ENCODE data around the gene RYK.

The RYK gene

GRCh38 chr3:134143828-134144401 lies 106.7 kb downstream of the RYK start:
- Histone ChIP-seq H3K27me3 (ENCODE audit: insufficient read depth, low read depth) (no peaks in the 10 kb centered on the region), H4K20me1 (ENCODE audit: insufficient read depth) (no peaks in the 10 kb centered on the region), H3K9ac (no peak overlapping the region), H3K79me2 (ENCODE audit: insufficient read depth, low read depth) (no peaks in the 10 kb centered on the region), H3K4me2 (no peak overlapping the region), H2AFZ (ENCODE audit: low read depth) (no peak overlapping the region), H3K27ac (no peak overlapping the region), H3K4me1 (ENCODE audit: low read depth, poor library complexity, severe bottlenecking) (no peaks in the 10 kb centered on the region), H3K4me3 (IDR thresholded peaks at IDR 0.05; ENCODE audit: insufficient read depth, low read depth, low read length) (no peak overlapping the region), H3K36me3 (ENCODE audit: insufficient read depth) (no peaks in the 10 kb centered on the region)
- no peak for TF ChIP-seq CTCF (conservative IDR thresholded peaks at IDR 0.05; ENCODE audit: low read depth, low read length)

- H3K4me1 ChIP-seq (ENCODE audit: low read depth, poor library complexity, severe bottlenecking): no peaks in the 10 kb centered on the region
- no peak overlapping the region for H2AFZ ChIP-seq (ENCODE audit: low read depth)
- H3K27ac ChIP-seq: no peak overlapping the region
- H3K4me2 ChIP-seq: no peak overlapping the region
- H3K9ac ChIP-seq: no peak overlapping the region
- no peaks in the 10 kb centered on the region for H4K20me1 ChIP-seq (ENCODE audit: insufficient read depth)
- no peak for TF ChIP-seq CTCF (conservative IDR thresholded peaks at IDR 0.05; ENCODE audit: low read depth, low read length)
- no peaks in the 10 kb centered on the region for H3K79me2 ChIP-seq (ENCODE audit: insufficient read depth, low read depth)
- no peak overlapping the region for H3K4me3 ChIP-seq (IDR thresholded peaks at IDR 0.05; ENCODE audit: insufficient read depth, low read depth, low read length)
- H3K36me3 ChIP-seq (ENCODE audit: insufficient read depth): no peaks in the 10 kb centered on the region
- H3K27me3 ChIP-seq (ENCODE audit: insufficient read depth, low read depth): no peaks in the 10 kb centered on the region
Measured at GRCh38 chr3:134136604-134137003, 114.1 kb downstream of the RYK start.

DNA sequence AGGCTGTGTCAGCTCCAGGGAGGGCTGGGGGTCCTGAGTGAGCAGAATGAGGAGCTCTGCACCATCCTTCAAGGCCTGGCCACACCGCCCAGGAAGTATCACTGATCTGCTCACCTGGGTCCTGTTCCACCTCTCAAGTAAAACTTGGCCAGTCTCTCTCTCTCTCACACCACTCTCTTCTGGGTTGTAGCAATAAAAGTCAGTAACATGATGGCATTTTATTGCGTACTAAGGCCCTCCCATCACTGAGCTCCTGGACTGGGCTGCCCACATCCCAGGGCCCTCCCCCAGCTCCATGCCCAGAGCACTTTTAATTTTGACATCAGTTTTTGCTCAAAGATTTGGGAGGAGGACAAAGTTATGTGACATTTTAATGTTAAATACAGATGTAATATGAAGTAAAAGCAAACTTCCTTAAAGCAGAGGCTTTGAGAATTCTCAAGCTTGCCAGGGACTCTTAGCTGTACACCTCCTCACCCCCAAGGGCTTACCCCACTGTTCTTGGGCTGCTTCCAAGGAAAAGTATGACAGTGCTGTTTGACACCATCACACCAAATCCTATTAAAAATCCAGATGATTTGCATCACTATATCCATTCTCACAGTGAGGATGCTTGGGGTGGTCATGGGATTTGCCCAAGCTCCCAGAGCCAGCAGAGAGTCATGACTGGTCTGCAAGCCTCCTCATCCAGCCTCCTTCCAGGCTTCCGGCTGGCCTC lies 115.8 kb downstream of the RYK start:
- no peaks in the 10 kb centered on the region for H3K4me1 ChIP-seq (ENCODE audit: low read depth, poor library complexity, severe bottlenecking)
- H2AFZ ChIP-seq (ENCODE audit: low read depth): no peak overlapping the region
- H3K9ac ChIP-seq: no peak overlapping the region
- no peaks in the 10 kb centered on the region for H3K79me2 ChIP-seq (ENCODE audit: insufficient read depth, low read depth)
- no peaks in the 10 kb centered on the region for H3K36me3 ChIP-seq (ENCODE audit: insufficient read depth)
- no peak overlapping the region for H3K4me2 ChIP-seq
- no peaks in the 10 kb centered on the region for H4K20me1 ChIP-seq (ENCODE audit: insufficient read depth)
- H3K27ac ChIP-seq: no peak overlapping the region
- no peak for TF ChIP-seq CTCF (conservative IDR thresholded peaks at IDR 0.05; ENCODE audit: low read depth, low read length)
- no peaks in the 10 kb centered on the region for H3K27me3 ChIP-seq (ENCODE audit: insufficient read depth, low read depth)
- no peak overlapping the region for H3K4me3 ChIP-seq (IDR thresholded peaks at IDR 0.05; ENCODE audit: insufficient read depth, low read depth, low read length)

DNA sequence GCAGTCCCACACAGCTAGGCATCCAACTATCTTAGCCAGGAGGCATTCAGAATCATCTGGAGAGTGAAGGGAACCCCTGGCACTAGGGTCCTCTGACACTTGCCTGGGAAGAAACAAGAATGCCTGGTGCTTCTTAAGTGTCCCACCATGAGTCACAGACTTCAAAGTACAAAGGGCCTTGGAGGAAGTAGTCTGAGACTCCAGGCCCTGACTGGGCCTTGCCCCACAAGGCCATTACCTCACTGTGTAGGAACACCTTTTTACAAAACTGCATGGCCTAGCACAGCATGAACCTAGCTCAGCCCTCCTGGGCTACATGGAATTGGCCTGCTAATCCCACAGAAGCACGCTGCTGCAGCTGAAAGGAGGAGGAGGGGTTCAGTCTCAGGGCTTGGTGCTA lies 116.4 kb downstream of the RYK start:
- Histone ChIP-seq H3K79me2 (ENCODE audit: insufficient read depth, low read depth) (no peaks in the 10 kb centered on the region), H3K4me1 (ENCODE audit: low read depth, poor library complexity, severe bottlenecking) (no peaks in the 10 kb centered on the region), H3K27me3 (ENCODE audit: insufficient read depth, low read depth) (no peaks in the 10 kb centered on the region), H3K4me3 (IDR thresholded peaks at IDR 0.05; ENCODE audit: insufficient read depth, low read depth, low read length) (no peak overlapping the region), H2AFZ (ENCODE audit: low read depth) (no peak overlapping the region), H3K27ac (no peak overlapping the region), H4K20me1 (ENCODE audit: insufficient read depth) (no peaks in the 10 kb centered on the region), H3K36me3 (ENCODE audit: insufficient read depth) (no peaks in the 10 kb centered on the region), H3K9ac (no peak overlapping the region), H3K4me2 (no peak overlapping the region)
- no peak for TF ChIP-seq CTCF (conservative IDR thresholded peaks at IDR 0.05; ENCODE audit: low read depth, low read length)

Measured in KMS-11 (cell line).